Heart right ventricle (tissue), 16 donors: ENCODE measurements around the gene CPA2. TPM values are rescaled to one million over a fixed set of nuclear protein-coding genes. Genes with fewer than 3 reads are reported as not detected.

ENCODE experiments used
- ATAC-seq, 8 donors: fragments of 200-7000 bp; cut with Tn5 transposase; one replicate each; pipeline ENCODE4 v1.9.1; 2020; ENCODE audit warnings: mild to moderate bottlenecking in 8 of 8, moderate library complexity in 8 of 8, moderate number of reproducible peaks in 1 of 8
- DNase-seq, 2 donors: peaks; one replicate each; pipeline ENCODE4 v3.0.0-alpha.2; 2020
- H3K27ac ChIP-seq, 10 donors: fragments of 200-600 bp; sonication (generic) in 2 of 10; one replicate each; pipeline versions ENCODE4 v1.5.0 to v1.8.0; 2020 to 2022; ENCODE audit warnings: mild to moderate bottlenecking in 3 of 10
- H3K27me3 ChIP-seq, 7 donors: fragments of 200-600 bp; one replicate each; pipeline ENCODE4 v1.8.0; 2021 to 2022; ENCODE audit warnings: mild to moderate bottlenecking in 2 of 7
- H3K36me3 ChIP-seq, 9 donors: fragments of 200-600 bp; sonication (generic) in 1 of 9; one replicate each; pipeline versions ENCODE4 v1.5.0 to v1.8.0; 2020 to 2022; ENCODE audit warnings: mild to moderate bottlenecking in 2 of 9
- H3K4me1 ChIP-seq, 9 donors: fragments of 200-600 bp; sonication (generic) in 1 of 9; one replicate each; pipeline versions ENCODE4 v1.5.0 to v1.8.0; 2020 to 2022; ENCODE audit warnings: mild to moderate bottlenecking in 4 of 9
- H3K4me3 ChIP-seq, 10 donors: fragments of 200-600 bp; sonication (generic) in 2 of 10; one replicate each; pipeline versions ENCODE4 v1.5.0 to v1.8.0; 2020 to 2022; ENCODE audit warnings: mild to moderate bottlenecking in 7 of 10, moderate library complexity in 2 of 10
- H3K9me3 ChIP-seq, 11 donors: fragments of 200-600 bp in 10 of 11; sonication (generic) in 2 of 11; one replicate each; pipeline versions ENCODE4 v1.5.0 to v1.8.0; 2013 to 2022; ENCODE audit warnings: mild to moderate bottlenecking in 2 of 11, control low read depth in 1 of 11, moderate library complexity in 1 of 11
- CTCF ChIP-seq, 9 donors: fragments of 200-600 bp; sonication (generic) in 2 of 9; IDR thresholded peaks; one replicate each; pipeline versions ENCODE4 v1.5.0 to v1.8.0; 2021 to 2022; ENCODE audit warnings: antibody characterized with exemption in 9 of 9, mild to moderate bottlenecking in 5 of 9, moderate library complexity in 1 of 9
- WGBS, 2 donors: extraction: QIAGEN DNeasy Blood & Tissue Kit; methylation state at CpG; one replicate each; pipeline ENCODE4 v1.1.7; 2013; ENCODE audit warnings: inconsistent platforms in 1 of 2; 5-methylcytosine and 5-hydroxymethylcytosine counted together
- intact Hi-C, 10 donors: fragments of 100-400 bp; cut with DNase I; formaldehyde crosslinking; loops; one replicate each; pipeline versions ENCODE4 v1.11.1 to v1.14.2; 2022
- polyA plus RNA-seq, 2 donors: library from polyadenylated mRNA; stranded (reverse); fragments of 200-250 nt; gene quantifications; one replicate each; pipeline ENCODE4 v1.2.3, GENCODE V29; 2013
- total RNA-seq, 10 donors: library from RNA; stranded (reverse); fragmentation: NEBNext Ultra II Directional in 3 of 10; extraction: Animal tissue kit (Norgen Biotek cat#: 25700) in 3 of 10; gene quantifications; one replicate each; pipeline versions ENCODE4 v1.2.1 to v1.2.4, GENCODE V29; 2021 to 2023
- donor health status: Arrhythmogenic right ventricular cardiomyopathy.
- donor health status: ischemic (EF 13 %, LVEDD 7.1; RV severe dilation, severe dysfunction).
- donor health status: healthy with polysubstance abuse.
- donor health status: DM: no; HTN: yes; CAD: no.
- donor health status: DM: no; HTN: no; CAD: no.
- donor health status: ischemic (EF 25% LVEDD 6.9; RV normal size, moderate dysfunction).
- donor health status: ischemic (EF 25% LVEDD 5.7; RV mildly dilated, moderate dysfunction).
- donor health status: healthy.
- donor health status: DM: yes; HTN: yes; CAD: no.
- donor health status: Ischemic cardiomyopathy.
- donor health status: ischemic (EF 35%, LVEDD 5.7; RV mildly dilated, moderate dysfunction).
- donor health status: nonischemic (EF 11% LVEDD 7.7; RV severe dilation, severe dysfunction).
- donor health status: DM: yes; HTN: yes; CAD: no.
- donor health status: PGD.
- donor health status: ischemic (EF 29% LVEDD 5.4; RV normal size, mild dysfunction).
- donor health status: nonischemic (EF 23%, LVEDD 6.1; RV moderate dilation, normal function).

The CPA2 gene
- total and polyA plus RNA-seq, 12 donors: 0.23 to 1.1 (median 0.89) TPM; not detected in 4

DNA sequence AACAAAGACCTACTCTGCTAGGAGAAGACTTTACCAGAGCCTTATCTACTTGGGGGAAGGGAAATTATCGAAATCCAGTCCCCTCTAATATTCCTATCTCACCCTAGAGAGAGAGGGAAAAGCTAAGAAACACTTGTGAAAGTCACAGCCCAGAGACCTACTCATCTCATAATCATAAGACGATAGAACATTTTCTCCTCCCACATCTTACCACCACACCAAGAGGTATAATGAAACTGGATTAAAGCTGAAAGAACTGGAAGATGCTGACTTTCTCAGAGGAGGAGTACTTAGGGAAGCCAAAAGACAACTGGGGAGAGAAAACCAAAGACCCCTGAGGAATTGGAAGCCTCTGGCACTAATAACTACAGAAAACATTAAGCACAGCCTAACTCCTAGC, 67.2 kb downstream of the CPA2 start:
- no peaks in the 10 kb centered on the region for H3K4me1 ChIP-seq
- no peaks in the 10 kb centered on the region for H3K36me3 ChIP-seq
- no peak overlapping the region for H3K27ac ChIP-seq
- DNase-seq (no peak), ATAC-seq (no peak)
- WGBS, 2 donors: 79 to 87% methylated on average over 2 of the region's 2 CpGs
- H3K27me3 ChIP-seq: no peaks in the 10 kb centered on the region
- no peak for TF ChIP-seq CTCF (IDR thresholded peaks at IDR 0.05)
- no peaks in the 10 kb centered on the region for H3K9me3 ChIP-seq
- H3K4me3 ChIP-seq: no peak overlapping the region
- intact Hi-C loops: no loop called here

DNA sequence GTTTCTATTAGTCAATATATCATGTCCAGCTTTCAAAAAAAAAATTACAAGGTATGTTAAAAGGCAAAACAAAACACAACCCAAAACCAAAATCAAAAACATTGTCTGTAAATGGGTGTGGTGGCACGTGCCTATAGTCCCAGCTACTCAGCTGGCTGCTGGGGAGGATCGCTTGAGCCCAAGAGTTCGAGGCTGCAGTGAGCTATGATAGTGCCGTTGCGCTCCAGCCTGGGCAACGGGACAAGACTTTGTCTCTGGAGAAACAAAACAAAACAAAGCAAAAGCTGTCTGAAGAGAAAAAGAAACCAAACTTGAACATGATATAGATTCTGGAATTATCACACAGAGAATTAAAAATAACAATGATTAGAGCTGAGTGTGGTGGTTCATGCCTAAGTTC, 67.6 kb downstream of the CPA2 start:
- Histone ChIP-seq H3K36me3 (no peaks in the 10 kb centered on the region), H3K9me3 (no peaks in the 10 kb centered on the region), H3K4me3 (no peak overlapping the region), H3K27me3 (no peaks in the 10 kb centered on the region), H3K4me1 (no peaks in the 10 kb centered on the region), H3K27ac (no peak overlapping the region)
- TF ChIP-seq CTCF (IDR thresholded peaks at IDR 0.05): no peak
- peak in 1 of 8 donors; percentile 11 for ATAC-seq
- peak in 1 of 2 donors; percentile 14 for DNase-seq
- intact Hi-C loops: no loop called here
- 32 to 50% methylated on average over 6 of the region's 6 CpGs for WGBS, 2 donors

DNA sequence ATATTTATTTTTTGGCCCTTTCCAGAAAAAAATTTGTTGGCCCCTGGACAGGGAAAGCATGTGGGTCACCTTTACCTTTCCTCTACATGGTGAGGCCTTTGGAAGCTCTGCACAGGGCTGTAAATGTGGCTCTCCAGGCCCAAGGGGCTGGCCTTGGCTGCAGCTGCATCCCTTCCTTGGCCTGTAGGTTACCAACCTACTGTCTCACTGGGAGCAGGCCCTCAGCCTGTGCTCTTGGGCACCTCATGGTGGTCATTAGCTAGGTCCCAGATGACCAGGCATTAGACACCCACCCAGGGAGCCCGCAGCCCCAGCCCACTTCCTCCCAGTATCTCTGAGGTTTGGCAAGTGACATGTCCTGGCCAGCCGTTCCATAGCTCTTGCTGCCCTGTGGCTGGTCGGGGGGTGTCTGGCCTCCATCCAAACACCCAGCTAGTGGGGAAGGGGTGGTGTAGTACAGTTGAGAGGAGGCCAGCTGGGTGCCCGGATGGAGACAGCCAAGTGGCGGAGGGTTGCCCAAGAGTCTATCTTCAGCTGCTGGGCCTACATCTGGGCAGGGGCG, 70.8 kb downstream of the CPA2 start:
- no peak for DNase-seq
- ATAC-seq: no peak
- no peaks in the 10 kb centered on the region for H3K27me3 ChIP-seq
- no peak overlapping the region for H3K4me3 ChIP-seq
- H3K36me3 ChIP-seq: no peaks in the 10 kb centered on the region
- H3K27ac ChIP-seq: no peak overlapping the region
- no peaks in the 10 kb centered on the region for H3K4me1 ChIP-seq
- WGBS, 2 donors: 83 to 85% methylated on average over 6 of the region's 6 CpGs
- TF ChIP-seq CTCF (IDR thresholded peaks at IDR 0.05): no peak
- peaks cover 0 to 8% (median 0%) of the 10 kb centered on the region in 11 donors for H3K9me3 ChIP-seq
- intact Hi-C loops: no loop called here

DNA sequence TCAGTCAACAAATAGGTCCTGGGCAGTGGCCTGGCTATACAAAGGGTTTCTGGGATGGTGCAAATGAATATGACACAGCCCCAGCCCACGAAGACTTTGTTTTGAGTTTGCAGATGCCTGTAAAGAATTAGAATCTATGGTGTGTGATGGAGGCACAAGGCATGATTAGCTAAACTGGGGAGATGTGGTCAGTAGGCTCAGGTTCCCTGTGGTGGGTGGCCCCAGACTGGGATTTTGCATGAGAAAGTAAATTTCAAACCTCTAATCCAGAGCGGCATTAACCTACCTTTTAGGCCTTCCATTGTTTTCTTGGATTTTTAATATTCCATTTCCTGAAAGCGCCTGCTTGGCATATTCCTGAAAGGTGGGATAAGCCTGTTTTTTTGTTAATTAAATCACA, 71.6 kb downstream of the CPA2 start:
- H3K27ac ChIP-seq: no peak overlapping the region
- no peak for DNase-seq
- no peak for ATAC-seq
- intact Hi-C loops: no loop called here
- no peak for TF ChIP-seq CTCF (IDR thresholded peaks at IDR 0.05)
- no peak overlapping the region for H3K4me3 ChIP-seq
- H3K9me3 ChIP-seq: peaks cover 0 to 10% (median 0%) of the 10 kb centered on the region in 11 donors
- no peaks in the 10 kb centered on the region for H3K27me3 ChIP-seq
- no peaks in the 10 kb centered on the region for H3K4me1 ChIP-seq
- WGBS, 2 donors: 89 to 93% methylated on average over 3 of the region's 3 CpGs
- H3K36me3 ChIP-seq: no peaks in the 10 kb centered on the region

Other genes starting within 250 kb of the CPA2 start
- 10 to 100 TPM; 16.3 to 20.8 (median 17.8) TPM for gene ZC3HC1, start 215.5 kb upstream of the CPA2 start, total RNA-seq
- 10 to 100 TPM; 14.5 to 22.8 TPM for gene ZC3HC1, start 215.5 kb upstream of the CPA2 start, polyA plus RNA-seq
- gene KLHDC10, start 196.3 kb upstream of the CPA2 start, total RNA-seq: 10 to 100 TPM; 23.4 to 33.7 (median 28.6) TPM
- 10 to 100 TPM in 1 of 2 donors, 1 to 10 TPM in 1; 9.1 to 10.2 TPM for gene KLHDC10, start 196.3 kb upstream of the CPA2 start, polyA plus RNA-seq
- gene TMEM209, start 61.5 kb upstream of the CPA2 start, total RNA-seq: 10 to 100 TPM in 8 of 10 donors, 1 to 10 TPM in 2; 7.7 to 14.7 (median 12.6) TPM
- gene TMEM209, start 61.5 kb upstream of the CPA2 start, polyA plus RNA-seq: 1 to 10 TPM; 5.9 to 6.4 TPM
- not detected for gene SSMEM1, start 59.0 kb upstream of the CPA2 start, total RNA-seq
- gene SSMEM1, start 59.0 kb upstream of the CPA2 start, polyA plus RNA-seq: not detected
- 1 to 10 TPM in 1 of 10 donors, under 1 TPM in 3, not detected in 6; 0.27 to 2.7 (median 0.47) TPM for gene CPA4, start 26.3 kb downstream of the CPA2 start, total RNA-seq
- under 1 TPM in 1 of 2 donors, not detected in 1; 0.04 TPM for gene CPA4, start 26.3 kb downstream of the CPA2 start, polyA plus RNA-seq
- gene CPA5, start 78.0 kb downstream of the CPA2 start, total RNA-seq: not detected
- under 1 TPM in 1 of 2 donors, not detected in 1; 0.06 TPM for gene CPA5, start 78.0 kb downstream of the CPA2 start, polyA plus RNA-seq
- 1 to 10 TPM in 7 of 10 donors, not detected in 3; 2.3 to 3.8 (median 2.8) TPM for gene CPA1, start 113.6 kb downstream of the CPA2 start, total RNA-seq
- under 1 TPM in 1 of 2 donors, not detected in 1; 0.35 TPM for gene CPA1, start 113.6 kb downstream of the CPA2 start, polyA plus RNA-seq
- gene CEP41, start 174.2 kb downstream of the CPA2 start, total RNA-seq: 1 to 10 TPM; 3.1 to 6.3 (median 4.7) TPM
- gene CEP41, start 174.2 kb downstream of the CPA2 start, polyA plus RNA-seq: 1 to 10 TPM; 2.2 to 5.4 TPM
- gene MEST, start 225.2 kb downstream of the CPA2 start, total RNA-seq: 10 to 100 TPM in 2 of 10 donors, 1 to 10 TPM in 8; 1.5 to 26.2 (median 5.9) TPM
- 1 to 10 TPM; 4.4 to 4.5 TPM for gene MEST, start 225.2 kb downstream of the CPA2 start, polyA plus RNA-seq